Activated CD8-positive, alpha-beta T cell treated with anti-CD3 and anti-CD28 coated beads for 36 hours (primary cell): ENCODE measurements around the gene RCAN1. TPM values are rescaled to one million over a fixed set of nuclear protein-coding genes. Genes with fewer than 3 reads are reported as not detected.

Experiments used
- ATAC-seq: fragments of 200-7000 bp; cut with Tn5 transposase; one replicate; pipeline ENCODE4 v1.10.0; 2021; ENCODE audit warnings: mild to moderate bottlenecking, moderate library complexity
- CTCF ChIA-PET: fragments of 350-600 bp; sonication (Branson Sonifier 250); formaldehyde crosslinking; loops from one replicate; lab custom pipeline; 2021; ENCODE audit warnings: antibody characterized with exemption; lab: Charles Lee
- POLR2A ChIA-PET: fragments of 350-600 bp; sonication (Branson Sonifier 250); formaldehyde crosslinking; loops from one replicate; lab custom pipeline; 2021; ENCODE audit warnings: antibody characterized with exemption; lab: Charles Lee
- DNase-seq: peaks from one replicate; pipeline ENCODE4 v3.0.0-alpha.2; 2020
- H3K27ac Mint-ChIP-seq: one replicate; pipeline ENCODE4 v1.8.0; 2021; ENCODE audit warnings: mild to moderate bottlenecking, mixed read lengths
- H3K27me3 Mint-ChIP-seq: one replicate; pipeline ENCODE4 v1.8.0; 2021; ENCODE audit warnings: mixed read lengths
- H3K36me3 Mint-ChIP-seq: one replicate; pipeline ENCODE4 v1.8.0; 2021; ENCODE audit warnings: low read depth, mixed read lengths
- H3K4me1 Mint-ChIP-seq: one replicate; pipeline ENCODE4 v1.8.0; 2021; ENCODE audit warnings: low read depth, mixed read lengths
- H3K4me3 Mint-ChIP-seq: one replicate; pipeline ENCODE4 v1.8.0; 2021; ENCODE audit warnings: mild to moderate bottlenecking, moderate library complexity, mixed read lengths
- H3K9me3 Mint-ChIP-seq: one replicate; pipeline ENCODE4 v1.8.0; 2021; ENCODE audit warnings: mixed read lengths
- intact Hi-C: fragments of 100-400 bp; cut with micrococcal nuclease; formaldehyde crosslinking; loops from one replicate; pipeline ENCODE4 v1.10.0; 2022
- total RNA-seq, 2 experiments: library from RNA; stranded (reverse); gene quantifications; one replicate each; pipeline ENCODE4 v1.2.3, GENCODE V29; 2021
- TF ChIP-seq, protein P1 (sequence below): fragments of 200-600 bp; IDR thresholded peaks from one replicate; pipeline ENCODE4 v1.8.0; 2022; ENCODE audit warnings: antibody characterized with exemption, mild to moderate bottlenecking

RCAN1 gene
- total RNA-seq, 2 experiments from 2014 or later = 6.1 to 7.8 TPM

DNA sequence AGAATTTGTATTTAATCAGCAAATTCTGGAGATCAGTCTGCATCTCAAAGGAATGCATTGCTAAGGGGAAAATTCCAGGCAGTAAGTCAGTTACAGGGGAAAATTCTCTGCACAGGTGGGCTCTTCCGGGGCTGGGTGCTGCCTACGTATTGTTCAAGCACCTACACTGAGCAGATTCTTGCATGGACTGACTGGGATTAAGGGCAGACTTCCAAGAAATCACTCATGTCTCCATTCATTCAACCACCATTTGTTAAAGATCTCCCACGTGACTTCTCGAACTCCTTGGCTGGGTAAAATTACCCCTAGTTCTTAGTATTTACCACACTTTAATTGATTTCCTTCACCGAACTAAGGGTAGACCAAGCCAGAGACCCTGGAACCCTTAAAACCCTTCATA lies 74.7 kb downstream of the RCAN1 start:
- H3K4me3 Mint-ChIP-seq = no peak overlapping the region
- peaks cover 17% of the 10 kb centered on the region for H3K4me1 Mint-ChIP-seq
- intact Hi-C loops = no loop called here
- ATAC-seq = no peak
- H3K27ac Mint-ChIP-seq = no peak overlapping the region
- H3K27me3 Mint-ChIP-seq = no peaks in the 10 kb centered on the region
- CTCF ChIA-PET = no interaction called here
- H3K36me3 Mint-ChIP-seq = peaks cover 6% of the 10 kb centered on the region
- POLR2A ChIA-PET = no interaction called here
- no peak for DNase-seq
- H3K9me3 Mint-ChIP-seq = peaks cover 2% of the 10 kb centered on the region
- TF ChIP-seq, protein P1, sequence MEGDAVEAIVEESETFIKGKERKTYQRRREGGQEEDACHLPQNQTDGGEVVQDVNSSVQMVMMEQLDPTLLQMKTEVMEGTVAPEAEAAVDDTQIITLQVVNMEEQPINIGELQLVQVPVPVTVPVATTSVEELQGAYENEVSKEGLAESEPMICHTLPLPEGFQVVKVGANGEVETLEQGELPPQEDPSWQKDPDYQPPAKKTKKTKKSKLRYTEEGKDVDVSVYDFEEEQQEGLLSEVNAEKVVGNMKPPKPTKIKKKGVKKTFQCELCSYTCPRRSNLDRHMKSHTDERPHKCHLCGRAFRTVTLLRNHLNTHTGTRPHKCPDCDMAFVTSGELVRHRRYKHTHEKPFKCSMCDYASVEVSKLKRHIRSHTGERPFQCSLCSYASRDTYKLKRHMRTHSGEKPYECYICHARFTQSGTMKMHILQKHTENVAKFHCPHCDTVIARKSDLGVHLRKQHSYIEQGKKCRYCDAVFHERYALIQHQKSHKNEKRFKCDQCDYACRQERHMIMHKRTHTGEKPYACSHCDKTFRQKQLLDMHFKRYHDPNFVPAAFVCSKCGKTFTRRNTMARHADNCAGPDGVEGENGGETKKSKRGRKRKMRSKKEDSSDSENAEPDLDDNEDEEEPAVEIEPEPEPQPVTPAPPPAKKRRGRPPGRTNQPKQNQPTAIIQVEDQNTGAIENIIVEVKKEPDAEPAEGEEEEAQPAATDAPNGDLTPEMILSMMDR = no peak

DNA sequence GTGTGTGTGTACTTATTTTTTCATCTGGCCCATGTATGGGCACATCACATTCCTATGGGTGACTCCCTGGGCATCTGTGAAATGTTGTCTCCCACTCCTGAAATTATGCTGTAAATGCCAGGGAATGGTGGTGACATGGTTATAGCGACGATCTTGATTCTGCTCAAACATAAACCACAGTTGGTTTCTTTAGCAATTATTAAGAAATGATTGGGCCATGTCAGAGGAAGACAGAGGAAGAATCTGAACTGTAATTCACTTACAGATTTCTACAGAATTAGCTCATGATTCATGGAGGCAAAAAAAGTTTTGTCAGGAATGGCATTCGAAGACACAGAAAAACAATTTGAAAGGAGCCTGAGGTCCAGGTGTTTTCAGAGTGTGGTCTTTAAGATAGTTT lies 77.1 kb downstream of the RCAN1 start:
- DNase-seq (no peak), ATAC-seq (no peak)
- Mint-ChIP-seq H3K36me3 (peaks cover under 1% of the 10 kb centered on the region), H3K9me3 (no peaks in the 10 kb centered on the region), H3K4me3 (no peak overlapping the region), H3K4me1 (peaks cover 27% of the 10 kb centered on the region), H3K27me3 (no peaks in the 10 kb centered on the region), H3K27ac (no peak overlapping the region)
- TF ChIP-seq, protein P1 = no peak
- POLR2A ChIA-PET = no interaction called here
- CTCF ChIA-PET = interaction anchor here (0.9 kb wide), 1 partner anchor 9 kb away, joined by 3 read pairs; no protein-coding TSS in a partner anchor
- intact Hi-C loops = no loop called here

DNA sequence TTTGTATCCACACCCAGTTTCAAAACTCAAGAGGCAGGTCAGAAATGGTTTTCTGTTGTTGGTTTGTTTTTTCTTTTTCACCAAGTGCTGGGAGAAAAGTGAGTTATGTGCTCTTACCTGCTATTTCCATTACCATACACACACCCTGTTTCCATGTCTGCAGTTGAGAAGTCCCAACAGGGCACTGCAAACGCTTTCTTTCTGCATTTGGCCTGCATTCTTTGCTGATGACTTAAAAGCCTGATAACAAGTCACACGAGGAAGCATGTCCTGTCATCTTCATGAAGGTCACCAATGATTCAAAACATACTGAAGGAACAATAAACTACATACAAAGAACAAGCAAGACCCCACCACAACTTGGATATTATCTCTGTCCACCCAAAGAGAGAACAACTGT lies 78.1 kb downstream of the RCAN1 start:
- DNase-seq (no peak), ATAC-seq (no peak)
- Mint-ChIP-seq H3K36me3 (no peaks in the 10 kb centered on the region), H3K27me3 (no peaks in the 10 kb centered on the region), H3K9me3 (no peaks in the 10 kb centered on the region), H3K4me1 (peaks cover 27% of the 10 kb centered on the region), H3K27ac (no peak overlapping the region), H3K4me3 (no peak overlapping the region)
- POLR2A ChIA-PET = no interaction called here
- TF ChIP-seq, protein P1 = no peak
- CTCF ChIA-PET = no interaction called here
- intact Hi-C loops = no loop called here

DNA sequence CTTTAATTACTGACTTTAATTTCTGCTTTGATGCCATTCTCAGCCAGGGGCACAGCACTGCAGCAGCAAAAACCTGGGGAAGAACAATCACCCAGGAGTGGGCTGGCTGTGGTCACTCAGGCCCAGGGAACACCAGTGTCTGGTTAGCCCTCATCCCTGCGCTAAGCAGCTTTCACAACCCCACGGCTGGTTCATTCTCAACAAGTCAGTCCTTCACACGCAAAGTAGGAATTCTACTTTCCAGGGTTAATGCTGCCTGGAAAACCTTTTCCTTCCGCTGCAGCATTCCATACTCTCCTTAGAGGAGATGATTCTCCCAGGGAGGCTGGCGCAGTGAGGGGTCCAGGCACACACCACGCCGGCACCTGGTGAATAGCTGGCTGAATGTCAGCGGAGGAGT lies 78.6 kb downstream of the RCAN1 start:
- ChIA-PET CTCF (no interaction called here), POLR2A (no interaction called here)
- Mint-ChIP-seq H3K36me3 (no peaks in the 10 kb centered on the region), H3K4me1 (peaks cover 27% of the 10 kb centered on the region), H3K27me3 (no peaks in the 10 kb centered on the region), H3K27ac (no peak overlapping the region), H3K9me3 (no peaks in the 10 kb centered on the region), H3K4me3 (no peak overlapping the region)
- TF ChIP-seq, protein P1 = no peak
- ATAC-seq = no peak
- intact Hi-C loops = no loop called here
- no peak for DNase-seq

DNA sequence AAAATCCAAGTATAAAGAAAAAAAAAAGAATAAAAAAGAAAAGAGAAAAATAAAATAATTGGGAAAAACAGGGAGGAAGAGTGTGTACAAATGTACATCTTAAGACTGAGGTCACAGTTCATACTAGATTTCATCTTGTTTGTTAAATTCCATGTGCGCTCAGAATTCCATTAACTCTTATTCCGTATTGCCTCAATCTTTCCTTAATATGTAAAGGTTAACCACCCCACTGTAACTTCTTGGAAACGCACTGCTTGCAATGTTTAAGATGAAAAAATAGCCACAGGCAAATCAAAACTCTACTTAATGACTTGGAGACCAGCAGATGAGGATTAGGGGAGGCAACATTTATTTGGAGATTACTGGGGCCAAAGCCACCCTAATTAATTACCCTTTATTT lies 79.0 kb downstream of the RCAN1 start:
- Mint-ChIP-seq H3K9me3 (no peaks in the 10 kb centered on the region), H3K27me3 (no peaks in the 10 kb centered on the region), H3K4me1 (peaks cover 27% of the 10 kb centered on the region), H3K36me3 (no peaks in the 10 kb centered on the region), H3K4me3 (no peak overlapping the region), H3K27ac (no peak overlapping the region)
- ChIA-PET POLR2A (no interaction called here), CTCF (no interaction called here)
- ATAC-seq (no peak), DNase-seq (no peak)
- TF ChIP-seq, protein P1 = no peak
- intact Hi-C loops = no loop called here
